Activated naive CD4-positive, alpha-beta T cell treated with anti-CD3 and anti-CD28 coated beads, Interleukin-2, amount 50 U/mL, for 72 hours (primary cell): ENCODE results near the gene ABCC3. TPM values are rescaled to one million over a fixed set of nuclear protein-coding genes. Genes with fewer than 3 reads are reported as not detected.
A peak's percentile ranks its signal among the peaks of the same experiment; 100 is the strongest.

ENCODE experiments used
- ATAC-seq, 2 donors: fragments of 150-1000 bp; cut with Tn5 transposase; 2 replicates each; pipeline ENCODE4 v1.10.0; 2021; ENCODE audit warnings: mild to moderate bottlenecking in 2 of 2, moderate library complexity in 2 of 2
- DNase-seq, 2 donors: peaks; one replicate each; pipeline ENCODE4 v3.0.0; 2021 to 2022; ENCODE audit warnings: low spot score in 2 of 2
- H3K27ac Mint-ChIP-seq, 2 donors: one replicate each; pipeline ENCODE4 v1.8.0; 2022; ENCODE audit warnings: mild to moderate bottlenecking in 2 of 2, mixed read lengths in 2 of 2
- H3K36me3 Mint-ChIP-seq, 2 donors: one replicate each; pipeline ENCODE4 v1.8.0; 2022; ENCODE audit warnings: mixed read lengths in 2 of 2
- H3K9me3 Mint-ChIP-seq, 2 donors: one replicate each; pipeline ENCODE4 v1.8.0; 2022; ENCODE audit warnings: mixed read lengths in 2 of 2
- total RNA-seq, 2 donors: library from RNA; stranded (reverse); gene quantifications; one replicate each; pipeline ENCODE4 v1.2.3, GENCODE V29; 2022

ABCC3 gene
- total RNA-seq, 2 donors from 2014 or later, result not detected

- no peaks in the 10 kb centered on the region for H3K36me3 Mint-ChIP-seq
- H3K9me3 Mint-ChIP-seq, result no peaks in the 10 kb centered on the region
- no peak overlapping the region for H3K27ac Mint-ChIP-seq
- DNase-seq, result no peak
- ATAC-seq, result no peak
These were observed 46.9 kb downstream of the ABCC3 start for GRCh38 chr17:50681263-50682200.

- Mint-ChIP-seq H3K36me3 (no peaks in the 10 kb centered on the region), H3K9me3 (no peaks in the 10 kb centered on the region), H3K27ac (no peak overlapping the region)
- DNase-seq (no peak), ATAC-seq (no peak)
These were observed 47.8 kb downstream of the ABCC3 start for GRCh38 chr17:50682441-50682840.

GRCh38 chr17:50682938-50683337, 48.3 kb downstream of the ABCC3 start:
- DNase-seq, result no peak

GRCh38 chr17:50683434-50684287, 49.0 kb downstream of the ABCC3 start:
- DNase-seq, result no peak
- no peaks in the 10 kb centered on the region for H3K9me3 Mint-ChIP-seq
- no peak overlapping the region for H3K27ac Mint-ChIP-seq
- H3K36me3 Mint-ChIP-seq, result no peaks in the 10 kb centered on the region
- ATAC-seq, result no peak

More at GRCh38 chr17:50682938-50683337, 48.3 kb downstream of the ABCC3 start:
- H3K27ac Mint-ChIP-seq, result no peak overlapping the region
- H3K9me3 Mint-ChIP-seq, result no peaks in the 10 kb centered on the region
- no peak for ATAC-seq
- H3K36me3 Mint-ChIP-seq, result no peaks in the 10 kb centered on the region

GRCh38 chr17:50684288-50684611, 49.6 kb downstream of the ABCC3 start:
- H3K36me3 Mint-ChIP-seq, result no peaks in the 10 kb centered on the region
- no peak for ATAC-seq
- DNase-seq, result no peak
- H3K27ac Mint-ChIP-seq, result no peak overlapping the region
- no peaks in the 10 kb centered on the region for H3K9me3 Mint-ChIP-seq

GRCh38 chr17:50684612-50685333, 50.1 kb downstream of the ABCC3 start:
- DNase-seq, result no peak
- no peaks in the 10 kb centered on the region for H3K9me3 Mint-ChIP-seq
- no peak for ATAC-seq
- no peak overlapping the region for H3K27ac Mint-ChIP-seq
- no peaks in the 10 kb centered on the region for H3K36me3 Mint-ChIP-seq

- no peak for ATAC-seq
- Mint-ChIP-seq H3K36me3 (no peaks in the 10 kb centered on the region), H3K9me3 (no peaks in the 10 kb centered on the region), H3K27ac (no peak overlapping the region)
- DNase-seq, result no peak
These were observed 50.6 kb downstream of the ABCC3 start for GRCh38 chr17:50685334-50685665.

- DNase-seq (no peak), ATAC-seq (no peak)
- Mint-ChIP-seq H3K36me3 (no peaks in the 10 kb centered on the region), H3K27ac (no peak overlapping the region), H3K9me3 (no peaks in the 10 kb centered on the region)
These were observed 51.2 kb downstream of the ABCC3 start for GRCh38 chr17:50685691-50686493.

- no peak for ATAC-seq
- Mint-ChIP-seq H3K36me3 (no peaks in the 10 kb centered on the region), H3K27ac (no peak overlapping the region), H3K9me3 (no peaks in the 10 kb centered on the region)
- no peak for DNase-seq
These were observed 52.0 kb downstream of the ABCC3 start for GRCh38 chr17:50686494-50687199.

- Mint-ChIP-seq H3K9me3 (no peaks in the 10 kb centered on the region), H3K36me3 (no peaks in the 10 kb centered on the region), H3K27ac (no peak overlapping the region)
- DNase-seq, result no peak
- no peak for ATAC-seq
These were observed 52.8 kb downstream of the ABCC3 start for GRCh38 chr17:50687200-50688066.

GRCh38 chr17:50688245-50688644, 53.6 kb downstream of the ABCC3 start:
- no peaks in the 10 kb centered on the region for H3K9me3 Mint-ChIP-seq
- H3K27ac Mint-ChIP-seq, result no peak overlapping the region
- no peak for DNase-seq
- no peak for ATAC-seq
- H3K36me3 Mint-ChIP-seq, result no peaks in the 10 kb centered on the region

GRCh38 chr17:50689251-50689650, 54.6 kb downstream of the ABCC3 start:
- H3K9me3 Mint-ChIP-seq, result no peaks in the 10 kb centered on the region
- peak overlapping the region in 1 of 2 donors; percentile 55 for H3K27ac Mint-ChIP-seq
- H3K36me3 Mint-ChIP-seq, result no peaks in the 10 kb centered on the region
- DNase-seq (no peak), ATAC-seq (peak in 1 of 2 donors; percentile 44)

GRCh38 chr17:50689956-50690886, 55.5 kb downstream of the ABCC3 start:
- H3K27ac Mint-ChIP-seq, result no peak overlapping the region
- H3K36me3 Mint-ChIP-seq, result no peaks in the 10 kb centered on the region
- ATAC-seq (no peak), DNase-seq (no peak)
- no peaks in the 10 kb centered on the region for H3K9me3 Mint-ChIP-seq

GRCh38 chr17:50690887-50691549, 56.3 kb downstream of the ABCC3 start:
- DNase-seq, result no peak
- Mint-ChIP-seq H3K36me3 (peaks cover 0 to 6% of the 10 kb centered on the region in 2 donors), H3K9me3 (no peaks in the 10 kb centered on the region), H3K27ac (peak overlapping the region in 1 of 2 donors; percentile 45)
- ATAC-seq, result no peak
